Measurements from ENCODE around the gene FABP7. TPM values are rescaled to one million over a fixed set of nuclear protein-coding genes. Genes with fewer than 3 reads are reported as not detected.

The FABP7 gene
- total and polyA plus RNA-seq, 4 donors, result not detected

DNA sequence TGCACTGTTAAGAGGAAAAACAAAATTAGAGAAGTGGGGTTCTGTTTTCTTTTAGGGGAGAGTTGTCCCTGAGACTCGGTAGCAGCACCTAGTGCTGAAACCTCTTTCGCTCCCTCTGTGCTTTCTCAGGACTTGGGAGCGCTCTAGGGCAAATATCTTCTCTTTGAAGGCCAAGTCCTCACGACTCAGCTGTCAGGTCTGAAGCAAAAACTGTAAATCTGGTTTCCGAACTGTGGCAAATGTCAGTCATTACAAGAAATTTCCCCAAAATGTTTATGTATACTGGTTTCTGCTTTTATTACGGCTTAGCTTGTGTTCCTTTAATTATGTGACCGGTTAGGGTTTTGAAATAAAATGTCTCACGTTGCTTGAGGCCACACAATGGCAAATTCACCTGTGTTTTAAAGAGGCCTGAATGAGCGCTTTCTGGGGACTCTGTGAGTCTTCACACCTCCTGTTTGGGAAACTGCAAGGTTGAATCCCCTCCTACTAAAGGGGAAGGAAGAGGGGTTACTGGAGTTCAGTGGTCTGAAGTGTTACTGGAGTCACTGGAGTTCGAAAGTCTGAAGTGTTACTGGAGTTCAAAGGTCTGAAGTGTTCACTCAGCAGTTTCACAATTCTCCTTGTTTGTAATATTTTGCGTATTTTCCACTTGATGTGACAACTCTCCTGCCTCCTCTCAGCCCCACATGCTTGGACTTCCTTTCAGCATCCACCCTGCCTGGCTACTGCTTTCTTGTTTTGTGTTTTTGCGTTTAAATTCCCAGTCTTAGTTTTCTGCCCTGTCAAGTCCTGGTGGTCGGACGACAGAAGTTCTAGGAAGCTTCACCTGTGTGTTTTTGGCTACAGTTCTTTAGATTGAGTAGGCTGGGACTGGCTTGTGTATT is 11.2 kb downstream of the FABP7 start:
- Histone ChIP-seq H3K4me1 (ENCODE audit: control insufficient read depth in 4 of 4, insufficient read depth in 4 of 4, low read length in 3 of 4) (peaks cover 3 to 41% (median 22%) of the 10 kb centered on the region in 4 donors), H3K4me3 (ENCODE audit: low read depth in 1 of 3, low read length in 3 of 3) (peak overlapping the region; percentile 80 to 86 (median 86)), H3K9ac (ENCODE audit: low read depth in 1 of 2, low read length in 2 of 2) (peak overlapping the region; percentile 76 to 96), H3K27ac (ENCODE audit: low read depth in 1 of 2, low read length in 2 of 2) (peak overlapping the region; percentile 96), H3K9me3 (ENCODE audit: control insufficient read depth in 4 of 4, low read length in 3 of 4) (no peaks in the 10 kb centered on the region), H3K36me3 (ENCODE audit: control insufficient read depth in 4 of 4, insufficient read depth in 3 of 4, low read depth in 1 of 4, low read length in 3 of 4) (no peaks in the 10 kb centered on the region), H3K27me3 (ENCODE audit: control insufficient read depth in 4 of 4, insufficient read depth in 4 of 4, low read length in 3 of 4) (no peaks in the 10 kb centered on the region)
- no peak for DNase-seq (ENCODE audit: low spot score)
- 11% methylated on average over 14 of the region's 14 CpGs for WGBS
- TF ChIP-seq FOXA2 (IDR thresholded peaks at IDR 0.05) (no peak), YY1 (IDR thresholded peaks at IDR 0.05) (peak; percentile 36), TAF1 (conservative IDR thresholded peaks at IDR 0.05) (peak; percentile 95), JUND (IDR thresholded peaks at IDR 0.05) (peak; percentile 78 to 80), GABPA (IDR thresholded peaks at IDR 0.05 in 1 of 2, conservative IDR thresholded peaks at IDR 0.05 in 1 of 2) (no peak), RXRA (IDR thresholded peaks at IDR 0.05) (peak; percentile 98 to 100), SP1 (IDR thresholded peaks at IDR 0.05) (peak; percentile 95), NR2F2 (IDR thresholded peaks at IDR 0.05) (peak; percentile 70), EGR1 (IDR thresholded peaks at IDR 0.05; ENCODE audit: low read depth in 2 of 2) (peak; percentile 47 to 88), FOXA1 (IDR thresholded peaks at IDR 0.05) (peak; percentile 20), RAD21 (IDR thresholded peaks at IDR 0.05) (peak in 1 of 2 donors; percentile 37), HNF4A (conservative IDR thresholded peaks at IDR 0.05) (peak; percentile 91 to 96), HNF4G (IDR thresholded peaks at IDR 0.05) (peak; percentile 85)
- TF ChIP-seq, protein P1, sequence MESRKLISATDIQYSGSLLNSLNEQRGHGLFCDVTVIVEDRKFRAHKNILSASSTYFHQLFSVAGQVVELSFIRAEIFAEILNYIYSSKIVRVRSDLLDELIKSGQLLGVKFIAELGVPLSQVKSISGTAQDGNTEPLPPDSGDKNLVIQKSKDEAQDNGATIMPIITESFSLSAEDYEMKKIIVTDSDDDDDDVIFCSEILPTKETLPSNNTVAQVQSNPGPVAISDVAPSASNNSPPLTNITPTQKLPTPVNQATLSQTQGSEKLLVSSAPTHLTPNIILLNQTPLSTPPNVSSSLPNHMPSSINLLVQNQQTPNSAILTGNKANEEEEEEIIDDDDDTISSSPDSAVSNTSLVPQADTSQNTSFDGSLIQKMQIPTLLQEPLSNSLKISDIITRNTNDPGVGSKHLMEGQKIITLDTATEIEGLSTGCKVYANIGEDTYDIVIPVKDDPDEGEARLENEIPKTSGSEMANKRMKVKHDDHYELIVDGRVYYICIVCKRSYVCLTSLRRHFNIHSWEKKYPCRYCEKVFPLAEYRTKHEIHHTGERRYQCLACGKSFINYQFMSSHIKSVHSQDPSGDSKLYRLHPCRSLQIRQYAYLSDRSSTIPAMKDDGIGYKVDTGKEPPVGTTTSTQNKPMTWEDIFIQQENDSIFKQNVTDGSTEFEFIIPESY (IDR thresholded peaks at IDR 0.05), result peak; percentile 72
- TF ChIP-seq, protein P2, sequence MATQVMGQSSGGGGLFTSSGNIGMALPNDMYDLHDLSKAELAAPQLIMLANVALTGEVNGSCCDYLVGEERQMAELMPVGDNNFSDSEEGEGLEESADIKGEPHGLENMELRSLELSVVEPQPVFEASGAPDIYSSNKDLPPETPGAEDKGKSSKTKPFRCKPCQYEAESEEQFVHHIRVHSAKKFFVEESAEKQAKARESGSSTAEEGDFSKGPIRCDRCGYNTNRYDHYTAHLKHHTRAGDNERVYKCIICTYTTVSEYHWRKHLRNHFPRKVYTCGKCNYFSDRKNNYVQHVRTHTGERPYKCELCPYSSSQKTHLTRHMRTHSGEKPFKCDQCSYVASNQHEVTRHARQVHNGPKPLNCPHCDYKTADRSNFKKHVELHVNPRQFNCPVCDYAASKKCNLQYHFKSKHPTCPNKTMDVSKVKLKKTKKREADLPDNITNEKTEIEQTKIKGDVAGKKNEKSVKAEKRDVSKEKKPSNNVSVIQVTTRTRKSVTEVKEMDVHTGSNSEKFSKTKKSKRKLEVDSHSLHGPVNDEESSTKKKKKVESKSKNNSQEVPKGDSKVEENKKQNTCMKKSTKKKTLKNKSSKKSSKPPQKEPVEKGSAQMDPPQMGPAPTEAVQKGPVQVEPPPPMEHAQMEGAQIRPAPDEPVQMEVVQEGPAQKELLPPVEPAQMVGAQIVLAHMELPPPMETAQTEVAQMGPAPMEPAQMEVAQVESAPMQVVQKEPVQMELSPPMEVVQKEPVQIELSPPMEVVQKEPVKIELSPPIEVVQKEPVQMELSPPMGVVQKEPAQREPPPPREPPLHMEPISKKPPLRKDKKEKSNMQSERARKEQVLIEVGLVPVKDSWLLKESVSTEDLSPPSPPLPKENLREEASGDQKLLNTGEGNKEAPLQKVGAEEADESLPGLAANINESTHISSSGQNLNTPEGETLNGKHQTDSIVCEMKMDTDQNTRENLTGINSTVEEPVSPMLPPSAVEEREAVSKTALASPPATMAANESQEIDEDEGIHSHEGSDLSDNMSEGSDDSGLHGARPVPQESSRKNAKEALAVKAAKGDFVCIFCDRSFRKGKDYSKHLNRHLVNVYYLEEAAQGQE (IDR thresholded peaks at IDR 0.05), result peak; percentile 63
- TF ChIP-seq, protein P3, sequence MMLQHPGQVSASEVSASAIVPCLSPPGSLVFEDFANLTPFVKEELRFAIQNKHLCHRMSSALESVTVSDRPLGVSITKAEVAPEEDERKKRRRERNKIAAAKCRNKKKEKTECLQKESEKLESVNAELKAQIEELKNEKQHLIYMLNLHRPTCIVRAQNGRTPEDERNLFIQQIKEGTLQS (IDR thresholded peaks at IDR 0.05), result peak; percentile 75
- TF ChIP-seq, protein P4, sequence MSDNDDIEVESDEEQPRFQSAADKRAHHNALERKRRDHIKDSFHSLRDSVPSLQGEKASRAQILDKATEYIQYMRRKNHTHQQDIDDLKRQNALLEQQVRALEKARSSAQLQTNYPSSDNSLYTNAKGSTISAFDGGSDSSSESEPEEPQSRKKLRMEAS (IDR thresholded peaks at IDR 0.05), result peak; percentile 83
- TF ChIP-seq, protein P5, sequence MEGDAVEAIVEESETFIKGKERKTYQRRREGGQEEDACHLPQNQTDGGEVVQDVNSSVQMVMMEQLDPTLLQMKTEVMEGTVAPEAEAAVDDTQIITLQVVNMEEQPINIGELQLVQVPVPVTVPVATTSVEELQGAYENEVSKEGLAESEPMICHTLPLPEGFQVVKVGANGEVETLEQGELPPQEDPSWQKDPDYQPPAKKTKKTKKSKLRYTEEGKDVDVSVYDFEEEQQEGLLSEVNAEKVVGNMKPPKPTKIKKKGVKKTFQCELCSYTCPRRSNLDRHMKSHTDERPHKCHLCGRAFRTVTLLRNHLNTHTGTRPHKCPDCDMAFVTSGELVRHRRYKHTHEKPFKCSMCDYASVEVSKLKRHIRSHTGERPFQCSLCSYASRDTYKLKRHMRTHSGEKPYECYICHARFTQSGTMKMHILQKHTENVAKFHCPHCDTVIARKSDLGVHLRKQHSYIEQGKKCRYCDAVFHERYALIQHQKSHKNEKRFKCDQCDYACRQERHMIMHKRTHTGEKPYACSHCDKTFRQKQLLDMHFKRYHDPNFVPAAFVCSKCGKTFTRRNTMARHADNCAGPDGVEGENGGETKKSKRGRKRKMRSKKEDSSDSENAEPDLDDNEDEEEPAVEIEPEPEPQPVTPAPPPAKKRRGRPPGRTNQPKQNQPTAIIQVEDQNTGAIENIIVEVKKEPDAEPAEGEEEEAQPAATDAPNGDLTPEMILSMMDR (IDR thresholded peaks at IDR 0.05; ENCODE audit: low read depth, low read length, missing input control), result no peak

All from liver (tissue), 9 donors.